Gastrocnemius medialis (tissue), 4 donors: ENCODE data around the gene TCF3.

ENCODE experiments used
- CTCF ChIP-seq, 5 experiments: fragments of 450-650 bp in 3 of 5; fragments of 200-600 bp in 2 of 5; sonication (generic) in 2 of 5; IDR thresholded peaks in 4 of 5; conservative IDR thresholded peaks in 1 of 5; 1 replicate in 4 of 5; 2 replicates in 1 of 5; pipeline ENCODE4 v1.5.1; 2016 to 2019; ENCODE audit warnings: antibody characterized with exemption in 5 of 5, mild to moderate bottlenecking in 3 of 5, moderate library complexity in 3 of 5
- POLR2A ChIP-seq, 2 donors: fragments of 450-650 bp; IDR thresholded peaks; one replicate each; pipeline ENCODE4 v1.6.1; 2017; ENCODE audit warnings: antibody characterized with exemption in 2 of 2, mild to moderate bottlenecking in 2 of 2, moderate library complexity in 2 of 2

- TF ChIP-seq CTCF (IDR thresholded peaks at IDR 0.05 in 4 of 5, conservative IDR thresholded peaks at IDR 0.05 in 1 of 5) (no peak), POLR2A (IDR thresholded peaks at IDR 0.05) (no peak)
Measured at GRCh38 chr19:1576242-1577089, 75.9 kb downstream of the TCF3 start.
